ENCODE data around the gene UPP1. TPM values are rescaled to one million over a fixed set of nuclear protein-coding genes. Genes with fewer than 3 reads are reported as not detected.

Gene UPP1
- polyA plus RNA-seq, 4 donors = 1.2 to 15.9 (median 11.3) TPM

DNA sequence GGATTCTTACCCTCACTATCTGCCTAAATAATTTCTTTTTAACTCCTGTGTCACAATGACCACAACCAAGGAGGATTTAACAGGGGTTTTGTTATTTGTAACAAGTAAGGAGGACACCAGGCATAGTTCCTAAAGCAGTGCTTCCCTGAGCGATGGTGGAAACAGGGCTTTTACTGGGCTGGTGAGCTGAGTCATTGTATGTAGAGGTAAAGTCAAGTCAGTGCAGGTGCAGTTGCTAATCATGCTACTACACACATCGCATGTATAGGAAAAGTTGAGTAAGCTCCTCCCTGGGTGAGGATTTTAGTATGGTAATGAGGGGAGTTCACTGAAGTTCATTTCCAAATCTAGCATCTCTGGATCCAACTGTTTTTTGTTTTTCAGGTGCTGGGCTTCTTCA, 59.2 kb downstream of the UPP1 start:
- DNase-seq (ENCODE audit: low read depth in 4 of 4, low spot score in 3 of 4) = no peak

DNA sequence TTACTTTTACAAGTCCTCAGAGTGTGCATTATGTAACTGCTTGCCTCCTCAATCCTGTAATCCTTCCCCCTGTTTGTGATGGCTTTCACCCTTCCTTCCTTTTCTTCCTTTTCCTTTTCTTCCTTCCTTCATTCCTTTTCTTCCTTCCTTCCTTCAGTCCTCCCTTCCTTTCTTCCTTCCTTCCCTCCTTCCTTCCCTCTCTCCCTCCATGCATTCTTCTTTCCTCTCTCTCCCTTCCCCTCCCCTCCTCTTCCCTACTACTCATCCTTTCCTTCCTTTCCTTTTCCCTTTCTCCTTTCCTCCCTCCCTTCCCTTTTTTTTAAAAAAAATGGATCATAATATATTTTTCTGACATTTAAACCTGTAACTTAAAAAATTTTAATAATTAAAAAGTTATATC, 60.0 kb downstream of the UPP1 start:
- no peak for DNase-seq (ENCODE audit: low read depth in 4 of 4, low spot score in 3 of 4)

GRCh38 chr7:48150086-48150485, 61.0 kb downstream of the UPP1 start:
- DNase-seq (ENCODE audit: low read depth in 4 of 4, low spot score in 3 of 4) = no peak

DNA sequence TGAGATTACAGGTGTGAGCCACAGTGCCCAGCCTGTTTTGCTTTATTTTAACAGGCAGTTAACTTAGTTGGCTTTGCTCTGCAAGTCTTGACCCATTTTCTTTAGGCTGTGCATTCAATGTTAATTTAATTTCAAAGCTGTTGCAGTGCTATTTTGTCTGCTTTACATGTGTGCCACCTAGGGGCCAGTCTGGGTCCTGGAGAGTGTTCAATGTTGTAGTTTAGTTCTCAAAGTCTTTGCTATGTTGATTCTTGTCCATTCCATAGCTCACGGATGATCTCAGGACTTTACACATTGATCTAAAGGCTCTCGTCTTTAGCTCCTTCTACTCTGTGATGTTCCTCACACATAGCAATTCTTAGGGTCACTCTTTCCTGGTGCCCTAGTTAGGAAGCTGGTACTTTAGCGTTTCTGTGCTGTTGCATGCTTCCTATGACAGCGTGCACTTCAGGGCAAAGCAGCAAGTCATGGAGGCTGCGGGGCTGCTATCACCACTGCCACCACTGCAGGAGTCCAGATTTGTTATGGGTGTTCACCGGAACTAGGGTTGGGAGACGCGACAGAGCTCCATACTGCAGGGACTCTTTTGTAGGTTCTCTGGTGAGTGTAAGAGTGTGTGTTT, 65.8 kb downstream of the UPP1 start:
- DNase-seq (ENCODE audit: low read depth in 4 of 4, low spot score in 3 of 4) = no peak

Other genes starting within 250 kb of the UPP1 start
- gene PKD1L1, start 140.8 kb upstream of the UPP1 start, polyA plus RNA-seq (ENCODE audit: insufficient read length in 4 of 4) = under 1 TPM; 0.11 to 0.27 (median 0.21) TPM
- 10 to 100 TPM; 19.1 to 25.0 (median 23.3) TPM for gene HUS1, start 109.7 kb upstream of the UPP1 start, polyA plus RNA-seq (ENCODE audit: insufficient read length in 4 of 4)
- under 1 TPM in 1 of 4 donors, not detected in 3; 0.12 TPM for gene SUN3, start 60.2 kb upstream of the UPP1 start, polyA plus RNA-seq (ENCODE audit: insufficient read length in 4 of 4)
- gene C7orf57, start 53.7 kb upstream of the UPP1 start, polyA plus RNA-seq (ENCODE audit: insufficient read length in 4 of 4) = under 1 TPM; 0.07 to 0.97 (median 0.77) TPM
- gene ABCA13, start 82.2 kb downstream of the UPP1 start, polyA plus RNA-seq (ENCODE audit: insufficient read length in 4 of 4) = 1 to 10 TPM in 1 of 4 donors, under 1 TPM in 3; 0.68 to 1.4 (median 0.92) TPM

Data from left renal pelvis (tissue), 4 donors.